HG03460 (cell line): Measurements from ENCODE around the gene DOCK8.

Experiments used
- ATAC-seq: cut with Tn5 transposase; IDR thresholded peaks from one replicate; pipeline ENCODE4 v1.9.1; 2021; ENCODE audit not compliant: unreplicated experiment

Gene DOCK8

DNA sequence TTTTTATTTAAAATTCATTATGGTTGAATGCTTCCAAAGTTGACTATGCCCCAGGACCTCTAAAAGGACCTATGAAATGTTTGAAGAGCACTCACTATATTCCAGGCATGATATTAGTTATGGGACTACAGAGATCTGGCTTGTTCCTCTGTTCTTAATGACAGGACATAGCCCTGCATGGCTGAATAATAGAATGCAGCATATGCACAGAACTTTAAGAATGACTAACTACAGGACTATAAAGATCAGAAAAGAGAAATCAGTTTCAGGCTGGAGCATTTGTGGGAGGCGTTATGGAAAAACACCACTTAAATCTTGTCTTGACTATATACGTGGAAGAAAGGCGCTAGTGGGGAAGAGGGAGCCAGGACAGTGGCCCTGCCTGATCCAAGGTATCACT lies 239.2 kb downstream of the DOCK8 start:
- no peak for ATAC-seq

DNA sequence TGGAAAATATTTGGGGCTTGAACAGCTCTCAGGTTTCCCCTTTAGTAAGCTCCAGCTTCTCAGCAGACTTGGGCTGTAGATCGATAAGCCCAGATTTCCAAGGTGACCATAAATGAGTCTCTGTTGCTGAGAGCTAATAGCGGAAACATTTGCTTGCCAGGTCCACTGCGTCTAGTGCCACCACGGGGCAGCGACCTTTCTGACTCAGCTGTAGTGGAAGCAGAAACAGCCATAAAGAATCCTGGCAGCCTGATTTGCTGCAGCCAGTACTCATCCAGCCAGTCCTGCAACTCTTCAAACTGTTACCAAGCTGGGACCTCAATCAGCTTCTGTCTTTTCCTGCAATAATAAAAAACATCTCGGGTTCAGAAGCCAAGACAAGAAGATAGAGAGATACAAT lies 241.7 kb downstream of the DOCK8 start:
- no peak for ATAC-seq

DNA sequence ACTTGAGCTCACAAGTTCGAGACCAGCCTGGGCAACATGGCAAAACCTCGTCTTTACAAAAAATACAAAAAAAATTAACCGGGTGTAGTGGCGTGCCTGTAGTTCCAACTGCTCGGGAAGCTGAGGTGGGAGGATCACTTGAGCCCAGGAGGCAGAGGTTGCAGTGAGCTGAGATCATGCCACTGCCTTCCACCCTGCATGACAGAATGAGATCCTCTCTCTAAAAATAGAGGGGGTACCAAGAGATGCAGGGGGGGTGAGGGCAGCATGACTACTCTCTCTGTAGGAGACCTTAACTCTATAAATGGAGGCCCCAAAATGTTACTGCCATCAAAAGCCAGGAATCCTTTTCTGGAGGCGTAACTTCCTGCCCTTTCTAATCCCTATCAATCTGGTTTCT lies 243.9 kb downstream of the DOCK8 start:
- no peak for ATAC-seq

DNA sequence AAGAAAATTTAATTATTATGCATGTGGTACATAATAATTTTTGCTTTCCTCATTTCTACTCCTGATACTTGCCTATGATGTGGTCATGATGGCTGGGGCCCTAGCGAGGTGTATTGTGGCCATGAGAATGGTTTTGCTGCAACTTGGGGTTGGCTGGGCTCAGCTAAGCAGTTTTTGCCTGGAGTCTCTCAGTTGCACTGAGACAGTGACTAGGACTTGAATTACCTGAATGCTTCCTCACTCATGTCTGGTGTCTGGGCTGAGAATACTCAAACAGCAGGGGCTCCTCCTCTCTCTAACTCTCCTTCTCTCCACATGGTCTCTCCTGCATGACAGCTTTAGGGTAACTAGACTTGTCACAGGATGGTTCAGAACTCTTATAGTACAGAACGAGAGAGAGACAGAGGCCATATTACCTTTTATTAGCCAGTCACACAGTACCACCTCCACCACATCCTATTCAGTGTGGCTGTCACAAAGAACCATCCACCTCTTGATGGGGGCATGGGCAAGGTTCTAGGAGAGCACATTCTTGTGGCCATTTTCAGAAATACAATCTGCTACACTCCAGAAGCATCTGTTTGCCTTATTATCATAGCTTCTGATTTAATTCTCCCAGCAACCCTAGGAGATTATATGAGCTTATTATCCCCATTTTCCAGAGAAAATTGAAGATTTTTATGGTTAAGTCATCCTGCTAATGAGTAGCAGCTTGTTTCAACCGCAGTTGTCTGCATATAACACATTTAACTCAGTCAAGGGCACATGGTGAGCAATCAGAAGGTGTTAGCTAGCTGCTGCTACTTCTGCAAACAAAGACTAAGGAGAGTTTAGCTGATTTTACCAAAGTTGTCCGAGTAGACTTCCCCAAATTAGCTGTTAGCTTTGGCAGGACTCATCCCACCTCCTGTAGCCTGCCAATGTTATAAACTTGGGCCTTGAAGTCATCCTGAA lies 245.1 kb downstream of the DOCK8 start:
- ATAC-seq, result no peak

DNA sequence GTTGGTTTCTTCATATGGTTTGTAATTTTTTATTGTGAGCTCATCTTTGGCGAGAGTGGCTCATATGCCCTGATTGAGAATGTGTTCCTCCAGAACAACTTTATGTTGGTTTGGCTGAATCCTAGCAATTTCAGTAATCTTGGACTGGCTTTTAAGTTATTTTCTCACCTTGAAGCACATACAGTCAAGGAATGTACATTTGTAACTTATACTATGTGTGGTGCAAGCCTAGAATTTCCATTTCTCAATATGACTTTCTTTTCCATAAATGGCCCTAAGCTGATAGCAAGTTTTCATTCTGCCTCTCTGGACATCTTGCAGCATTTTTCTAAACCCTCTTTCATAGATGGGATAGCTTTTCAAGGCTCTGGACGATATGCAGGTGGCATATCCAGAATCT lies 247.5 kb downstream of the DOCK8 start:
- no peak for ATAC-seq

DNA sequence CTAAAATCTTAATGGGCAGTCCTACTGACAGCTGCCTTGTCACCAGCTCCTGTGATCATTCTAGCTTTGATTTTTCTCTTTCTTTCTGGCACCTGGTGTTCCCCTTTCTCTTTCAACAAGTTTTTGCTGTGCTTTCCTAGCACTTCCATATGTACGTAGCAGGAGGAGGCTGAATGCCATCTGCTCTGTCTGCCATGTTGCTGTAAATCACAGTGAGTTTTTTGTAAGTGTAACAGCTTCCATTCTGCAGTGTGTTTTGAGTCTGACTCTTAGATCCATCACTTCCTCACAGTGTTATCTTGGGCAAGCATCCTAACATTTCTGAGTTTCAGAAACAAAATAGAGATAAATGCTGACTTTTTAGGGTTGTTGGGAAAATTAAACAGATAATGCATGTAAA lies 247.9 kb downstream of the DOCK8 start:
- no peak for ATAC-seq

DNA sequence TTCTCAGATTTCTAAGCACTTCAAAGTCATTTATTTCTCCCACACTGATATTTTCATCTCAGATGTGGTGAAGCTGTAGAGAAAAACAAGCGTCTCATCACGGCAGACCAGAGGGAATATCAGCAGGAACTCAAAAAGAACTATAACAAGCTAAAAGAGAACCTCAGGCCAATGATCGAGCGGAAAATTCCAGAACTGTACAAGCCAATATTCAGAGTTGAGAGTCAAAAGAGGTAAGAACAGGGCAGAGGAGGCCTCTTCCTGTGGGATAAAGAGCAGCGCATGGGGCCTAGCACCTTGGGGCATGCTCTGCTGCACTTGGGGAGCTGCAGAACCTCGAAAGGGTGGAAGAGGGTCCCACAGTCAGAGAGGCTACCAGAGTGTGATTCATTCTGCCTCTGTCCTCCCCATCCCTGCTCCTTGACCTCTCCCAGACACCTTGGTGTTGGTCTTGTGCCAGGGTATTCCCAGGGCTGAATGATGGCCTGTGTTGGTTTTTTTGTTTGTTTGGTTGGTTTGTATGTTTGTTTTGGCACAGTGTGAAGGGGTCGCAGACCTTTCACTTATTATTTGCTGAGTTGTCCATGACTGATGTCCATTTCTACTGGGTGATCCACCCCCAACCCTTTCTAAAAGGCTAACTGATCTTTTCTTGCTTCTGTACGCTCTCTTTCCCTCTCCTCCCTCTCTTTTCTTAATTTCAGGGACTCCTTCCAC lies 248.9 kb downstream of the DOCK8 start:
- ATAC-seq, result no peak

DNA sequence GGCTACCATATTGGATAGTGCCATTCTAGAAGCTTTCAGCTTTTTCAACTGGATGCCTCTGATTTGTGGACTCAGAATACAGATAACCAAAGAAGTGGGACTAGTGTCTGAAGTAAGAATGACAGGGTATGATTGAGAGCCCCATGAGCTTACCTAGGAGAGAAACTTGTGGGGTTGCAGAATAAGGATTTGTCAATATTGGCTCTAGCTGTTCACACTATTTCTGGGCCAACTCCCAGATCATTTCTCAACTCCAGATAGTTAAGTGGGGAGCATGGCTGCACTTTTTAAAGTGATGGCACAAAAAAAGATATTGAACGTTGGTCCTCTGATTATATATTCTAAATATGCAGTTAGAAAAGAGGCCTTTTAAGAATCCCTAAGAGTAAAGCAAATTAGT lies 252.1 kb downstream of the DOCK8 start:
- ATAC-seq, result no peak

DNA sequence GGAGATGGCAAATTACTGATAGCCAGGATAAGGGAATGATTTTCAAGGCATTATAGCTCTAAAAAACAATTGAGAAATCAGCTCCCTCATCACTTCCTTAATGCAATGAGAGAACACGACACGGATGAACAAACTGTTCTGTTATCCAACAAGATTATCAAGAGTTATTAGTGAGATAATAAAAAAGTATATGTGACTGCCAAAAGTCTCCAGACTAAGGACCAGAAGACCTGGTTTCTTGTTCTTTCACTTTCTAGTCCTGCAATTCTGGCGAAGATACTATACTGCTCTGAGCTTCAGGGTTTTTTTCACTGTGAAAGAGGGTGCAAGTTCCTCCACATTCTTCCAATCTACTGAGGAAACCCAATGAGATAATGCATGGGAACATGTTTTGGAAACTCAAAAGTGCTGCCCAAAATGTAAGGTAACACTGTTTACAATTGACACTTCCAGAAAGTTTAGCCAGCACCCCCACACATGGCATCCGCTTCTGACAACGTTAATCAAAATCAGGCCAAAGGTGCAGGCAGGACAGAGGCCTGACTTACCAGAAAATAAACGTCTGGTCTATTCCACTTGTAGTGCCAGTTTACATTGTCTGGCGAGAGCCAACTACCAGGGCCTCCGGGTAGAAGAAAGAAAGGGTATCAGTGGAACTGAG lies 254.2 kb downstream of the DOCK8 start:
- peak; percentile 22 for ATAC-seq

DNA sequence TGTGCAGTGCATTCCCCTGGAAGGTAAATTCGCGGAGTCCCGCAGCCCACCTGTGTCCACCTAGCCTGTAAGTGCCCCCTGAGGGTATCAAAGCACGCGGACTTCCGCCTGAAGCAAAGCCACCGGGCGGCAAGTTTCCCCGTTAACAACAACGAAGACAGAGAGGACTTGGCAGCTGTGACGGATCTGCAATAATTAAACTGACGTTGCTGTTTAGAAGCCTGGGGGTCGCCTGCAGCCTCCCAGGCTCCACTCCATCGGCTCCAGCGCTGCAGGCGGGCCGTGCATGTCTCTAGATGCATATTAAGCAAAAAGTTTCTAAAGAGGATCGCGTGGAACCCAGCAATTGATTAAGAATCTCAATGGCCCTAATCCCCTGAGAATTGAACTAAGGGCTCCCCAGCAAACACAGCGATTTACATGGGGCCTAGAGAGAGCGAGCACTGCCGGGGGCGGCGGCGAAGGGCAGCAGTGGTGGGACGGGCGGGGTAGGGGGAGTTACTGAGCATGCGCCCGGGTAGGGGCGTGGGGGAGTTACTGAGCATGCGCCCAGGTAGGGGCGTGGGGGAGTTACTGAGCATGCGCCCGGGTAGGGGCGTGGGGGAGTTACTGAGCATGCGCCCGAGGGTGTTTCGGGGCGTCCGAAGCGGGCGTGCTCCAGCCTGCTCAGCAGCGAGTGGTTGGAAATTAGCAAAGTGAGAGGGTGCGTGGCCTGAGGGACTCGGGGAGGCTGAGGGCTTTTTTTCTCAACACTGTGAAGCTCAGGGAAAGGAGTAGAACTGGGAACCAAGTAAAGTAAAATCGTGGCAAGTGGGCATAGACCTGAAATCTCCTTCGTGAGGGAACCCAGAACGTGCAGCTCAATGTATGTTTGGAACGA lies 255.2 kb downstream of the DOCK8 start:
- ATAC-seq, result peak; percentile 89

DNA sequence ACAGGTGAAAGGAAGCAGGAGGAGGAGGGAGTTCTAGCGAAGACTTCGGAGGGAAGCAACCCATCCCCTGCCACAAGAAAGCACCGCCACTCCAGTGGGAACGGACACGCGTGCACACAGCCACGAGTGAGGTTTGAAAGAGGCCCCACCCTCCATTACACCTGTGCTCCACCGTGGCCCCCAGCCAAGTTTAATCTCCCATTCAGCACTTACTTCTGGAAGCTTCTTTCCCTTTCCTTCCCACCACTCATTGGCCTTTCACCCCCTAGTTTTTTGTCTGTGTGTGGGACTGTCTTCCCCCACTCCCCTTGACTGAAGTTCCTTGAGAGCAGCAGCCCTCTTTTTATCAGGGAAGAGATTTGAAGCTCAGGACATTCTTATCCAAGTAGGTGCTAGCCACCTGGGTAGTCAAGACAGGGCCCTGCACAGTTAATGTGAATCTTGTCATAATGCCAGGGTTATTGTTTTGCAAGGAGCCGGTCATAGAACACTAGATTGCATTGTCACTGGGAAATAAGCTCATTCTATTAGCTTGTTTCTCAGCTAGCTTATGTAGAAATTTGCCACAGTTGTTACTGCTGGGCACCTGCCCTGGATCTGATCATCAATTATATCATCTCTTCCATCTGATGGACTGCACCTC lies 256.0 kb downstream of the DOCK8 start:
- no peak for ATAC-seq

DNA sequence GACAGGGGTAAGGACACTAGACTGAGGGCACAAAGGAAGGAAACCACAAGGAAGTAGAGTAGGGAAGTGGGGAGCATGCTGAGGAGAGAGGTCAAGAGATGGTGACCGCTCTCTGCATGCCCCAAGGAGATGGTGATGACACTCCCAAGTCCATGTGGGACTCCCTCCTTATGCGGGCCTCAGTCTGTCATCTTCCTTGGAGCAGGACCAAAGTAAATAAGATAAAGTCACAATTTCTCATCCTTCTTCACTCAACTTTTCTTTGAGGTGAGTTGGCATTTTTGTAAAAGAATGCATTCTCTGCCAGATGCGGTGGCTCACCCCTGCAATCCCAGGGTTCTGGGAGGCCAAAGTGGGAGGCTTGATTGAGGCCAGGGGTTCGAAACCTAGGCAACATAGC lies 256.7 kb downstream of the DOCK8 start:
- ATAC-seq, result no peak

DNA sequence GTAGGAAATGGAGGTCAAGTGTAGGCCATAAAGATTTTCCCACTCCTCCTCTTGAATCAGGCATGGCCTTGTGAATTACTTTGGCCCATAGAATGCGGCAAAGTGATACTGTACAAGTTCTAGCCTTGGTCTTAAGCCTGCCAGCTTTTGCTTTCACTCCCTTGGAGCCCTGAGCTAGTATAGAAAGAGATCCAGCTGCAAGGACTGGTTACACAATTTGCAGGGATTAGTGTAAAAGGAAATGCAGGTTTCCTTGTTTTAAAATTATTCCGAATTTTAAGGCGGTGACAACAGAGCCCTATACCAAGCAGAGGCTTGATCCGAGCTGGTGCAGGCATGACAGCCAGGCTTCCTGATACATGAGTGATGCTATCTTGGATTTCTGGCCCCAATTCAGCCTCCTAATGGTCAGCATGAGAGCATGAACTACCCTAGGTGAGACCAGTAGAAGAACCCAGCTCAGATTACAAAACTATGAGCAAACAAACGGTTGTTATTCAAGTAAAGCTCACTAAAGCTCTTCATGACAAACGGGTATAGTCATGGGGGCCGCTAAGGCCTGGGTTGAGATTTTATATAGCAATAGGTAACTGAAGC lies 257.9 kb downstream of the DOCK8 start:
- ATAC-seq, result no peak

DNA sequence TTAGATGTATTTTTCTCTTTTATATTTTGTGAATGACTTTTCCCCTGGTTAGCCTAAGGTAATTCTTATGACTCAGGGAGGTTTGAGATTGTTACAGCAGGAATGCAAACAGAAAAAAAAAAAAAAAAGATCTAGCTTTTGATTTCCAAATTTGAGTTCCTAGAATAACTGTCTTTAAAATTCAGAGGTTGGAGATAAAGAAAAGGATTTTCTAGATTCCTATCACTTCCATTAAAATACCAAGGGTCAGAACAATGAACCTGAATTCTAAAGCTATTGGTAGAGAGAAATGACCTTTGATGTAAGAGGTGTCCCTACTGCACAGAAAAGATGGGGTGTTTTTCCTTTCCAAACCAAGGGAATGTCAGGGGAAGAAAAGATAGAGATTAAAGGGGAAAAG lies 262.5 kb downstream of the DOCK8 start:
- ATAC-seq, result no peak

DNA sequence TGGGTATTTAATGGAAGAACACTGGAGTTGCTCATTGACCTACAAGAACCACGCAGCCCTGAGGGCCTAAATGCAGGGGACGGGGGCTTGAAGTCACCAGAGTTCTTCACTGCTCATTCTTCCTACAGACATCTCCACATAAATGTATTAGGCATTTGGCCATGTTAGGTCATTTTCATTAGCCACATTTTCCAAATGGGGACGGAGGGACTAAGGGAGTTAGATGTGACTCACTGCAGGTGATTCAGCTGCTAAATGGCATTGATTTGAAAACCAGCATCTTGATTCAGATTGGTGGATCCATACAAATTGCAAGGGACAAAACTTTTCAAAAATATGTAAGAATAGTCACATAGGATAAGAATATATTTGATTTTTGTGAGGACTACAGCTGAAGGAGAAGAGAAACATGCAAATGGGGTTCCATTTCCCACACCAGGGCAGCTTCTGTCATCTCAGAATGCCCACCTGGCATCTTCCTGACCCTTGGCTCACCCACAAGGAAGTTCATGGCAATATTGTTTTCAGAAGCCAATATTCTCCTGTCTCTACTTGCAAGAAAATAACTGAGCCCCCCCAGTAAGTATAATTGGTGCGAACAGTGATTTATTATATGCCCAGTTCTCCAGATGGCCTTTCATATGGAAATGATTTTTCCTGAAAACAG lies 264.8 kb downstream of the DOCK8 start:
- no peak for ATAC-seq

DNA sequence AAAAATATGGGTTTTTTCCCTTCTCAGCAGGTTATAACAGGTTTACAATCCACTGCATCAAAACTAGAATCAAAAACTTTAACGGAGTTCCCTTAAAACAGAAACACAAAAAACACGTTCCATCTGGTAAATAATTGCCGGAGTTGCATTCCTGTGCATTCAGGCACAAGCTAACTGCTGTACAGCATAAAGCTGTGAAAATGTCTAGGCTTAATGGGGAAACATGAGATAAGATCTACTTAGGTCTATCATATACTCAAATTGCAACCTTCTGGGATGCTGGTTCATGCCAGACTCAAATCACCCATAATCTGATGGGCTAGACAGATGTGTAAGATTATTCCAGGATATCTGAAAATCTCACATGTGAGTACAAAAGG lies 265.3 kb downstream of the DOCK8 start:
- no peak for ATAC-seq

DNA sequence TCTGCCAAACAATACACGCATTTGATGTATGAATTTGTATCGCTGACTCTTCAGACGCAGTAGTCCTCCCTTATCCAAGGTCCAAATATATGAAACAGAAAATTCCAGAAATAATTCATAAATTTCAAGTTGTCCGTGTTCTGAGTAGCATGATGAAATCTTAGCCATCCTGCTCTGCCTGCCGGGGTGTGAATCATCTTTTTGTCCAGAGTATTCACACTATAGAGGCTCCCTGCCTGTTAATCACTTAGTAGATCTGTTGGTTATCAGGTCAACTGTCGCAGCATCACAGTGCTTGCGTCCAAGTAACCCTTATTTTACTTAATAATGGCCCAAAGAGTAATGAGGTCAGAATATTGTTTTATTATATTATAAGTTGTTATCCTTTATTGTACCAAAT lies 268.1 kb downstream of the DOCK8 start:
- ATAC-seq, result no peak

DNA sequence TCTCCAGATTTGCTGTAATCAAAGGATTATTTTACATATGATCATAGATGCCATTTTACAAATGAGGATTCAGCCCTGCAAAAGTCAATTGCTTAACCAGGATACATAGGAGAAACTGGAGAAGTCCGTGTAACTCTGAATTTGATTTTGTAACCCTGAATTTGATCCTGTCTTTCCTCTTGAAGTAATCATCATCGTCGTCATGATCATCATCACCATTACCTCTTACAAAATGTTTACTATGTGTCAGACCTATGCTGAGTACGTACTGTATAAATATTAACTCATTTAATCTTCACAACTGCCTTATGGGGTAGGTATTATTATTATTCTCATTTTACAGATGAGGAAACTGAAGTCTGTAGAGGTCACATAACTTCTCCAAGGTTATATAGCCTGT lies 271.5 kb downstream of the DOCK8 start:
- no peak for ATAC-seq

DNA sequence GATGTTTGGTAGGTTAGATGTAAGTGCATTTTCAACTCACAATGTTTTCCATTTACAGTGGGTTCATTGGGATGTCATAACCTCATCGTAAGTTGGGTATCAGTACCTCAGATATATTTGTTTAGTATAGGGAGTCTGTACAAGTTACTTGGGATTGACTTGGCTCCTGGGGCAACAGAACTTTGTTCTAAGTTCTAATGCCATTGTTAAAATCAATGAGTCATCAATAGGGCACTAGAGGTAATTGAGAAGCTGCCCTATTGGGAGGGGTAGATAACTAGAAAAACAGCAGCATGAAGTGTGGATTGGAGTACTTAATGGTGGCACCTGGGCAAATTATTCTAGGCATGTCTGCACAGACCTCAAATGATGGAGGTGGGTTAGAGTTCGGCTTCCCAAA lies 272.8 kb downstream of the DOCK8 start:
- ATAC-seq, result no peak
